ENCODE data around the gene SDHB. TPM values are rescaled to one million over a fixed set of nuclear protein-coding genes. Genes with fewer than 3 reads are reported as not detected.
A peak's percentile ranks its signal among the peaks of the same experiment; 100 is the strongest.

The SDHB gene
- total and polyA plus RNA-seq, 5 experiments from 2014 or later, result 56.1 to 149 (median 128) TPM

- H3K4me1 Mint-ChIP-seq, result peaks cover 0 to 3% (median 0%) of the 10 kb centered on the region in 4 donors
- no peaks in the 10 kb centered on the region for H3K9me3 Mint-ChIP-seq
- POLR2A ChIA-PET, result interaction anchor here (0.7 kb wide), 1 partner anchor 31 kb away, joined by 3 read pairs; no protein-coding TSS in a partner anchor
- ATAC-seq (no peak), DNase-seq (no peak)
- peak overlapping the region in 1 of 10 donors; percentile 11 for H3K27ac Mint-ChIP-seq
- no peaks in the 10 kb centered on the region for H3K36me3 Mint-ChIP-seq
- H3K4me3 Mint-ChIP-seq, result no peak overlapping the region
- no peaks in the 10 kb centered on the region for H3K27me3 Mint-ChIP-seq
Observed at GRCh38 chr1:16975211-16975610, 78.6 kb downstream of the SDHB start.

GRCh38 chr1:16973215-16973614, 80.6 kb downstream of the SDHB start:
- Mint-ChIP-seq H3K4me1 (no peaks in the 10 kb centered on the region), H3K27me3 (no peaks in the 10 kb centered on the region), H3K9me3 (no peaks in the 10 kb centered on the region), H3K4me3 (no peak overlapping the region), H3K36me3 (no peaks in the 10 kb centered on the region), H3K27ac (peak overlapping the region in 1 of 10 donors; percentile 76)
- POLR2A ChIA-PET, result no interaction called here
- DNase-seq, result no peak
- ATAC-seq, result no peak

GRCh38 chr1:16972189-16972895, 81.5 kb downstream of the SDHB start:
- H3K27ac Mint-ChIP-seq, result peak overlapping the region in 1 of 10 donors; percentile 76
- no peak overlapping the region for H3K4me3 Mint-ChIP-seq
- DNase-seq (no peak), ATAC-seq (no peak)
- POLR2A ChIA-PET, result no interaction called here
- H3K9me3 Mint-ChIP-seq, result no peaks in the 10 kb centered on the region
- no peaks in the 10 kb centered on the region for H3K36me3 Mint-ChIP-seq
- H3K4me1 Mint-ChIP-seq, result no peaks in the 10 kb centered on the region
- H3K27me3 Mint-ChIP-seq, result no peaks in the 10 kb centered on the region

GRCh38 chr1:16971341-16972188, 82.3 kb downstream of the SDHB start:
- Mint-ChIP-seq H3K4me3 (no peak overlapping the region), H3K9me3 (no peaks in the 10 kb centered on the region), H3K4me1 (no peaks in the 10 kb centered on the region), H3K36me3 (peaks cover 0 to 5% (median 0%) of the 10 kb centered on the region in 3 donors), H3K27me3 (no peaks in the 10 kb centered on the region), H3K27ac (peak overlapping the region in 2 of 10 donors; percentile 21 to 37)
- DNase-seq (no peak), ATAC-seq (no peak)
- POLR2A ChIA-PET, result no interaction called here

GRCh38 chr1:16970132-16970910, 83.5 kb downstream of the SDHB start:
- H3K36me3 Mint-ChIP-seq, result peaks cover 0 to 18% (median 6%) of the 10 kb centered on the region in 3 donors
- peaks cover 0 to 1% (median 0%) of the 10 kb centered on the region in 4 donors for H3K4me1 Mint-ChIP-seq
- H3K9me3 Mint-ChIP-seq, result no peaks in the 10 kb centered on the region
- no peaks in the 10 kb centered on the region for H3K27me3 Mint-ChIP-seq
- H3K27ac Mint-ChIP-seq, result peak overlapping the region in 2 of 10 donors; percentile 19 to 37
- no peak for DNase-seq
- no peak overlapping the region for H3K4me3 Mint-ChIP-seq
- no peak for ATAC-seq
- POLR2A ChIA-PET, result no interaction called here

GRCh38 chr1:16969651-16970050, 84.2 kb downstream of the SDHB start:
- no peak overlapping the region for H3K4me3 Mint-ChIP-seq
- H3K4me1 Mint-ChIP-seq, result peaks cover 0 to 1% (median 0%) of the 10 kb centered on the region in 4 donors
- ATAC-seq (no peak), DNase-seq (no peak)
- H3K36me3 Mint-ChIP-seq, result peaks cover 0 to 23% (median 6%) of the 10 kb centered on the region in 3 donors
- POLR2A ChIA-PET, result no interaction called here
- no peaks in the 10 kb centered on the region for H3K27me3 Mint-ChIP-seq
- no peaks in the 10 kb centered on the region for H3K9me3 Mint-ChIP-seq
- peak overlapping the region in 3 of 10 donors; percentile 12 to 40 (median 29) for H3K27ac Mint-ChIP-seq

GRCh38 chr1:16969057-16969611, 84.7 kb downstream of the SDHB start:
- H3K9me3 Mint-ChIP-seq, result peaks cover 0 to 1% (median 0%) of the 10 kb centered on the region in 9 donors
- DNase-seq (no peak), ATAC-seq (no peak)
- POLR2A ChIA-PET, result no interaction called here
- H3K27me3 Mint-ChIP-seq, result no peaks in the 10 kb centered on the region
- no peak overlapping the region for H3K4me3 Mint-ChIP-seq
- H3K27ac Mint-ChIP-seq, result peak overlapping the region in 3 of 10 donors; percentile 12 to 40 (median 25)
- H3K4me1 Mint-ChIP-seq, result peaks cover 0 to 1% (median 0%) of the 10 kb centered on the region in 4 donors
- H3K36me3 Mint-ChIP-seq, result peaks cover 0 to 23% (median 6%) of the 10 kb centered on the region in 3 donors

Other genes with a start within 250 kb of the SDHB start
- gene RNU1-2, start 158.1 kb downstream of the SDHB start, total RNA-seq, result 1,000 to 10,000 TPM; 3,449 to 3,916 TPM
- 10 to 100 TPM in 1 of 3 donors, not detected in 2; 22.6 TPM for gene RNU1-2, start 158.1 kb downstream of the SDHB start, polyA plus RNA-seq
- 100 to 1,000 TPM; 117 to 124 TPM for gene CROCC, start 132.1 kb downstream of the SDHB start, total RNA-seq
- 1 to 10 TPM; 1.2 to 5.4 (median 1.3) TPM for gene CROCC, start 132.1 kb downstream of the SDHB start, polyA plus RNA-seq
- gene MFAP2, start 73.4 kb downstream of the SDHB start, total RNA-seq, result not detected
- gene MFAP2, start 73.4 kb downstream of the SDHB start, polyA plus RNA-seq, result under 1 TPM in 1 of 3 donors, not detected in 2; 0.41 TPM
- 10 to 100 TPM; 44.3 to 44.4 TPM for gene ATP13A2, start 42.1 kb downstream of the SDHB start, total RNA-seq
- gene ATP13A2, start 42.1 kb downstream of the SDHB start, polyA plus RNA-seq, result 10 to 100 TPM; 21.6 to 43.7 (median 31.9) TPM
- gene PADI2, start 65.4 kb upstream of the SDHB start, total RNA-seq, result not detected
- under 1 TPM in 1 of 3 donors, not detected in 2; 0.06 TPM for gene PADI2, start 65.4 kb upstream of the SDHB start, polyA plus RNA-seq
- gene PADI1, start 151.1 kb upstream of the SDHB start, total RNA-seq, result not detected
- not detected for gene PADI1, start 151.1 kb upstream of the SDHB start, polyA plus RNA-seq
- gene PADI3, start 195.1 kb upstream of the SDHB start, total RNA-seq, result not detected
- not detected for gene PADI3, start 195.1 kb upstream of the SDHB start, polyA plus RNA-seq

All from naive thymus-derived CD8-positive, alpha-beta T cell (primary cell).